Mesenchymal stem cell (in vitro differentiated cells and primary cell): ENCODE measurements around the gene LZTS3.
"Not testable (repeated sequence)": the region's sequence is repeated elsewhere in the genome, so short reads cannot be mapped to it uniquely, and the experiment has no call there.

Experiments used
- DNase-seq: peaks from one replicate; pipeline ENCODE4 v3.0.0-alpha.2; 2013
- H2AFZ ChIP-seq: one replicate; pipeline ENCODE4 v1.6.1; 2013; ENCODE audit warnings: low read depth, mild to moderate bottlenecking, control low read depth, inconsistent platforms, low read length, moderate library complexity
- H2AK5ac ChIP-seq: 2 replicates; pipeline ENCODE4 v1.6.1; 2013; ENCODE audit warnings: low read length, moderate library complexity, mild to moderate bottlenecking, inconsistent platforms; ENCODE audit not compliant: severe bottlenecking
- H2BK120ac ChIP-seq: one replicate; pipeline ENCODE4 v1.6.1; 2013; ENCODE audit warnings: low read depth, mild to moderate bottlenecking, inconsistent platforms, low read length, moderate library complexity
- H2BK12ac ChIP-seq, 2 experiments: one replicate each; pipeline ENCODE4 v1.6.1; 2013; ENCODE audit warnings: inconsistent platforms in 2 of 2, low read length in 2 of 2, mild to moderate bottlenecking in 2 of 2, moderate library complexity in 2 of 2, control low read depth in 1 of 2
- H2BK15ac ChIP-seq: one replicate; pipeline ENCODE4 v1.6.1; 2013; ENCODE audit warnings: mild to moderate bottlenecking, low read depth, inconsistent platforms; ENCODE audit not compliant: poor library complexity, severe bottlenecking
- H2BK5ac ChIP-seq: 2 replicates; pipeline ENCODE4 v1.6.1; 2013; ENCODE audit warnings: low read depth, mild to moderate bottlenecking, low read length, control low read depth, inconsistent platforms; ENCODE audit not compliant: poor library complexity, severe bottlenecking
- H3K14ac ChIP-seq, 2 experiments: one replicate each; pipeline ENCODE4 v1.6.1; 2013; ENCODE audit warnings: inconsistent platforms in 2 of 2, low read length in 2 of 2, control low read depth in 1 of 2, mild to moderate bottlenecking in 1 of 2, moderate library complexity in 1 of 2
- H3K18ac ChIP-seq, 2 experiments: one replicate each; pipeline ENCODE4 v1.6.1; 2013; ENCODE audit warnings: inconsistent platforms in 2 of 2, low read length in 2 of 2, control low read depth in 1 of 2, low read depth in 1 of 2, mild to moderate bottlenecking in 1 of 2
- H3K23ac ChIP-seq, 2 experiments: one replicate each; pipeline ENCODE4 v1.6.1; 2013; ENCODE audit warnings: inconsistent platforms in 2 of 2, low read length in 2 of 2, mild to moderate bottlenecking in 2 of 2, moderate library complexity in 2 of 2, control low read depth in 1 of 2
- H3K27ac ChIP-seq: 2 replicates; pipeline ENCODE4 v1.5.1; 2013; ENCODE audit warnings: mild to moderate bottlenecking, moderate library complexity, low read length, control low read depth, inconsistent platforms; ENCODE audit not compliant: poor library complexity, severe bottlenecking
- H3K27me3 ChIP-seq, 2 experiments: 2 replicates each; pipeline versions ENCODE4 v1.6.1 to v1.7.0; 2013; ENCODE audit warnings: low read length in 2 of 2, mild to moderate bottlenecking in 2 of 2, moderate library complexity in 2 of 2, control low read depth in 1 of 2, inconsistent platforms in 1 of 2; ENCODE audit not compliant: control insufficient read depth in 1 of 2, insufficient read depth in 1 of 2
- H3K36me3 ChIP-seq, 2 experiments: 2 replicates each; pipeline versions ENCODE4 v1.6.1 to v1.7.0; 2013; ENCODE audit warnings: low read length in 2 of 2, control low read depth in 1 of 2, inconsistent platforms in 1 of 2, low read depth in 1 of 2, mild to moderate bottlenecking in 1 of 2; ENCODE audit not compliant: insufficient read depth in 2 of 2, control insufficient read depth in 1 of 2
- H3K4ac ChIP-seq, 2 experiments: one replicate each; pipeline ENCODE4 v1.6.1; 2013; ENCODE audit warnings: inconsistent platforms in 2 of 2, low read length in 2 of 2, mild to moderate bottlenecking in 2 of 2, moderate library complexity in 2 of 2, control low read depth in 1 of 2, low read depth in 1 of 2
- H3K4me1 ChIP-seq: 2 replicates; pipeline ENCODE4 v1.6.1; 2013; ENCODE audit warnings: low read depth, low read length, control low read depth; ENCODE audit not compliant: control insufficient read depth, insufficient read depth
- H3K4me2 ChIP-seq: 2 replicates; pipeline ENCODE4 v1.6.1; 2013; ENCODE audit warnings: low read length, mild to moderate bottlenecking, inconsistent platforms; ENCODE audit not compliant: poor library complexity, severe bottlenecking
- H3K4me3 ChIP-seq, 2 experiments: 2 replicates each; pipeline versions ENCODE4 v1.5.1 to v1.7.0; 2013; ENCODE audit warnings: low read length in 2 of 2, mild to moderate bottlenecking in 2 of 2, control low read depth in 1 of 2, low read depth in 1 of 2; ENCODE audit not compliant: insufficient read depth in 1 of 2
- H3K79me1 ChIP-seq: replicated peaks from 2 replicates; pipeline ENCODE4 v1.6.1; 2013; ENCODE audit warnings: mild to moderate bottlenecking, control low read depth, low read length, inconsistent platforms; ENCODE audit not compliant: poor library complexity, severe bottlenecking
- H3K9ac ChIP-seq: 2 replicates; pipeline ENCODE4 v1.7.0; 2013; ENCODE audit warnings: mild to moderate bottlenecking, low read length, moderate library complexity
- H3K9me3 ChIP-seq: 2 replicates; pipeline ENCODE4 v1.7.0; 2013; ENCODE audit warnings: mild to moderate bottlenecking, low read length; ENCODE audit not compliant: control insufficient read depth
- H4K8ac ChIP-seq: one replicate; pipeline ENCODE4 v1.6.1; 2013; ENCODE audit warnings: inconsistent platforms, mild to moderate bottlenecking, low read length, moderate library complexity
- H4K91ac ChIP-seq: one replicate; pipeline ENCODE4 v1.6.1; 2013; ENCODE audit warnings: mild to moderate bottlenecking, low read length, inconsistent platforms
- WGBS: methylation state at CpG from one replicate; pipeline ENCODE4 v1.1.7; 2013; ENCODE audit warnings: mixed read lengths; 5-methylcytosine and 5-hydroxymethylcytosine counted together

Gene LZTS3

GRCh38 chr20:3156811-3157619 lies 16.3 kb downstream of the LZTS3 start:
- no peak overlapping the region for H2BK15ac ChIP-seq
- no peak overlapping the region for H3K4me2 ChIP-seq

GRCh38 chr20:3152057-3152644 lies 21.2 kb downstream of the LZTS3 start:
- H3K18ac ChIP-seq: not testable (repeated sequence)
- 94% methylated on average over 10 of the region's 10 CpGs for WGBS

More at GRCh38 chr20:3156811-3157619, 16.3 kb downstream of the LZTS3 start:
- Histone ChIP-seq H3K4me1 (peaks cover 10% of the 10 kb centered on the region), H2AFZ (no peak overlapping the region), H2BK120ac (no peak overlapping the region), H2AK5ac (no peak overlapping the region), H3K14ac (no peak overlapping the region), H4K91ac (no peak overlapping the region), H2BK5ac (no peak overlapping the region), H3K18ac (no peak overlapping the region), H3K36me3 (peaks cover 0 to 18% of the 10 kb centered on the region in 2 experiments), H3K9me3 (no peaks in the 10 kb centered on the region), H3K4ac (no peak overlapping the region), H3K23ac (no peak overlapping the region), H3K4me3 (peak overlapping the region in 1 of 2 experiments; percentile 90), H4K8ac (no peak overlapping the region), H3K27me3 (no peaks in the 10 kb centered on the region), H2BK12ac (no peak overlapping the region), H3K9ac (peak overlapping the region; percentile 98), H3K79me1 (no peaks in the 10 kb centered on the region), H3K27ac (no peak overlapping the region)
- DNase-seq: no peak
- WGBS: 95% methylated on average over 7 of the region's 8 CpGs

GRCh38 chr20:3150908-3151307 lies 22.4 kb downstream of the LZTS3 start:
- H2AK5ac ChIP-seq: no peak overlapping the region
- H2BK120ac ChIP-seq: no peak overlapping the region
- H4K91ac ChIP-seq: no peak overlapping the region
- no peak overlapping the region for H3K4me3 ChIP-seq
- H3K9me3 ChIP-seq: no peaks in the 10 kb centered on the region
- H3K4me2 ChIP-seq: no peak overlapping the region
- H3K9ac ChIP-seq: no peak overlapping the region
- no peak for DNase-seq
- no peak overlapping the region for H2BK5ac ChIP-seq
- peaks cover 9% of the 10 kb centered on the region for H3K4me1 ChIP-seq
- no peak overlapping the region for H2BK15ac ChIP-seq
- no peak overlapping the region for H3K23ac ChIP-seq
- no peak overlapping the region for H3K4ac ChIP-seq
- no peak overlapping the region for H2BK12ac ChIP-seq
- H2AFZ ChIP-seq: no peak overlapping the region
- peaks cover 15% of the 10 kb centered on the region for H3K79me1 ChIP-seq
- H3K36me3 ChIP-seq: peaks cover 17 to 54% of the 10 kb centered on the region in 2 experiments
- H3K27me3 ChIP-seq: no peaks in the 10 kb centered on the region
- H3K14ac ChIP-seq: no peak overlapping the region
- H4K8ac ChIP-seq: no peak overlapping the region
- H3K18ac ChIP-seq: no peak overlapping the region
- no peak overlapping the region for H3K27ac ChIP-seq

More at GRCh38 chr20:3152057-3152644, 21.2 kb downstream of the LZTS3 start:
- not testable (repeated sequence) for H2BK5ac ChIP-seq, H3K23ac ChIP-seq, H3K9ac ChIP-seq, H4K8ac ChIP-seq, H3K27ac ChIP-seq, H3K4me2 ChIP-seq, H3K27me3 ChIP-seq, H3K14ac ChIP-seq, DNase-seq, H2BK15ac ChIP-seq, H3K4me3 ChIP-seq, H2BK12ac ChIP-seq, H4K91ac ChIP-seq, H2AFZ ChIP-seq, H3K4ac ChIP-seq, H2AK5ac ChIP-seq, H2BK120ac ChIP-seq, H3K79me1 ChIP-seq, H3K4me1 ChIP-seq, H3K9me3 ChIP-seq
- H3K36me3 ChIP-seq: peaks cover 11 to 54% of the 10 kb centered on the region in 2 experiments

- Histone ChIP-seq H3K4me2 (no peak overlapping the region), H2BK15ac (no peak overlapping the region), H3K18ac (no peak overlapping the region), H3K9ac (peak overlapping the region; percentile 33), H3K79me1 (peaks cover 29% of the 10 kb centered on the region), H2BK12ac (no peak overlapping the region), H3K23ac (no peak overlapping the region), H3K27me3 (no peaks in the 10 kb centered on the region), H2BK5ac (no peak overlapping the region), H3K4ac (no peak overlapping the region), H4K8ac (no peak overlapping the region), H2AFZ (no peak overlapping the region), H3K4me3 (peak overlapping the region in 1 of 2 experiments; percentile 43), H2AK5ac (no peak overlapping the region), H4K91ac (no peak overlapping the region), H3K27ac (no peak overlapping the region), H3K9me3 (no peaks in the 10 kb centered on the region), H2BK120ac (no peak overlapping the region), H3K14ac (no peak overlapping the region), H3K4me1 (peaks cover 5% of the 10 kb centered on the region), H3K36me3 (peaks cover 24 to 37% of the 10 kb centered on the region in 2 experiments)
- no peak for DNase-seq
- 97% methylated on average over 10 of the region's 10 CpGs for WGBS
Observed at GRCh38 chr20:3146732-3147341, 26.5 kb downstream of the LZTS3 start.
